Stimulated activated CD4-positive, alpha-beta T cell treated with anti-CD3 and anti-CD28 coated beads, Interleukin-4, amount 100 ng/mL, for 4 hours (primary cell): Measurements from ENCODE around the gene ENPP5.

Experiments
- DNase-seq, 2 experiments: peaks; one replicate each; pipeline ENCODE4 v3.0.0-alpha.2; 2020

The ENPP5 gene

GRCh38 chr6:46170357-46171289, at the start of gene ENPP5:
ENPP5 (minus strand) TSS chr6:46170980; CDS start chr6:46168262, 2,718 bp downstream.
- peak; percentile 40 to 54 for DNase-seq

- DNase-seq = no peak
Measured at GRCh38 chr6:46219661-46220060, 48.9 kb upstream of the ENPP5 start.

GRCh38 chr6:46218457-46218856, 47.7 kb upstream of the ENPP5 start:
- DNase-seq = no peak

- no peak for DNase-seq
Measured at GRCh38 chr6:46217671-46218131, 46.9 kb upstream of the ENPP5 start.

- DNase-seq = no peak
Measured at GRCh38 chr6:46216879-46217278, 46.1 kb upstream of the ENPP5 start.

DNA sequence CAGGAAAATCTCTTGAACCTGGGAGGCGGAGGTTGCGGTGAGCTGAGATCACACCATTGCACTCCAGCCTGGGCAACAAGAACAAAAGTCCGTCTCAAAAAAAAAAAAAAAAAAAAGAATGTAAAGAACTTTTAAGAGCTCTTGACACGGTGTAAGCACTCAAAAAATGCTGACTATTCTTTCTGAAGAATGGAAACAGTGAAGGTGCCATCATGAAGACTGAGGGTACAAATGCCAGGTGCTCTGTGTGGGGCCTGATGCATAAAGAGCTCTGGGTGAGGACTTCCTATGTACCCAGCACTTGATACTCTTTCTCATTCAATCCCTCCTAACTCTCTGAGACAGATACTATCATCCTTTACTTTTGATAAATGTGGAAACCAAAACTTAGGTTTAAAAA, 45.0 kb upstream of the ENPP5 start:
- no peak for DNase-seq

GRCh38 chr6:46215213-46215612, 44.4 kb upstream of the ENPP5 start:
- DNase-seq = no peak

- DNase-seq = no peak
Measured at GRCh38 chr6:46211917-46212316, 41.1 kb upstream of the ENPP5 start.

DNA sequence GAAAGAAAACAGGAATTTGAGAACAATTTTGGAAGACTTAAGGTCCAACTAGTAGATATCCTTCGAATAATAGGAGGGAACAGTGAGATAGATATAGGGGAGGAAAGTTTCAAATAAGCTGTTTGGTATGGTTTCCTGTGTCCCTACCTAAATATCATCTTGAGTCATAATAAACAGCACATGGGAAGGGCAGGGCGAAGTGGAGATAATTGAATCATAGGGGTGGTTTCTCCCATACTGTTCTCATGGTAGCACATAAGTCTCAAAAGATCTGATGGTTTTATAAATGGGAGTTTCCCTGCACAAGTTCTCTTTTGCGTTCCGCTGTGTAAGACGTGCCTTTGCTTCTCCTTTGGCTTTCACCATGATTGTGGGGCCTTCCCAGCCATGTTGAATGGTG, 39.5 kb upstream of the ENPP5 start:
- no peak for DNase-seq

DNA sequence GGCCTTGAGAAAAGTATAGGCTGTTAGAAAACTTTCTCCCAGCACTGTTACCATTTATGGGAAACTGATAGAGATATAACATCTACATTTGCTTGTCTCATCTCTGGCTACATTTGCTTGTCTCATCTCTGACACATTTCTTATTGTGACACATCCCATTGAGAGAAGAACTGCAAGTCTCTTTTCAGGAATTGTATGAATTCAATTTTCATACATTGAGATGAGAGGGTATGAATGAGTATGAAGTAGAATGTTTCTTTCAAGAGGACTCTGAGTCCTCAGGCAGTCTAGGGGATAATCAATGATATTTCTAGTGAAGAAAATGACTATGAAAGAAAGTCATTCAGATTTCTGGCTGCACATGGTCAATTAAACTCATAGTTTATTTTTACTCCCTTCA, 37.5 kb upstream of the ENPP5 start:
- DNase-seq = no peak

DNA sequence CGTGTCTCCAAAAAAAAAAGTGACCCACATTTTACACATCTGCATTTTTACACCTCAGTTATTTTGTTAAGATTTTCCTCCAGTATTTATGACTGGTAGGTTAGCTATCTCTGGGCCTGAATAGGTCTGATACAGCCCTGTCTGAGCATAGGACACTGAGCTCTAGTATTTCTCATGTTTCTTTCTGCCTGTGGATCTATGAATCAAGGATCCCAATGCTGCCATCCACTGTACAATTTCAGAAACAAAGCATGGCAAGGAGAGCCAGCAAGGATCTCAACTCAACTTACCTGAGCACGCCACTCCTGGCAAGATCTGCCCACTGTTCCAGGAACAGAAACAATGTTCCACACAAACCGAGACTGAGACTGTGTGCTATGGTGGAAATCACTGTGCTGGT, 36.4 kb upstream of the ENPP5 start:
- DNase-seq = no peak

DNA sequence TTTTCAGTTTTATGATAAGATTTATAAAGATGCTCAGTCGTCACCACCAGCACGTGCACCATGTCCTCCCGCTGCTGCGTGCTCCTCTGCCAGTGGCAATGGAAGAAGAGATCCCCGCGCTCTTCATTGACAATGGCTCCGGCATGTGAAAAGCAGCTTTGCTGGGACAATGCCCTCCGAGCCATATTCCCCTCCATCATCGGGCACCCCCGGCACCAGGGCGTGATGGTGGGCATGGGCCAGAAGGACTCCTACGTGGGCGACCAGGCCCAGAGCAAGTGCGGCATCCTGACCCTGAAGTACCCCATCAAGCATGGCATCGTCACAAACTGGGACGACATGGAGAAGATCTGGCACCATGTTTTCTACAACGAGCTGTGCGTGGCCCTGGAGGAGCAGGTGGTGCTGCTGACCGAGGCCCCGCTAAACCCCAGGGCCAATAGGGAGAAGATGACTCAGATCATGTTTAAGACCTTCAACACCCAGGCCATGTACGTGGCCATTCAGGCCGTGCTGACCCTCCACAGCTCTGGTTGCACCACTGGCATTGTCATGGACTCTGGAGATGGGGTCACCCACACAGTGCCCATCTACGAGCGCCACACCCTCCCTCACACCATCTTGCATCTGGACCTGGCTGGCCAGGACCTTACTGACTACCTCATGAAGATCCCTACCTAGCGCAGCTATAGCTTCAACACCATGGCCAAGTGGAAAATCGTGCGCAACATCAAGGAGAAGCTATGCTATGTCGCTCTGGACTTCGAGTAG, 34.3 kb upstream of the ENPP5 start:
- DNase-seq = no peak

GRCh38 chr6:46203391-46204177, 32.8 kb upstream of the ENPP5 start:
- no peak for DNase-seq

DNA sequence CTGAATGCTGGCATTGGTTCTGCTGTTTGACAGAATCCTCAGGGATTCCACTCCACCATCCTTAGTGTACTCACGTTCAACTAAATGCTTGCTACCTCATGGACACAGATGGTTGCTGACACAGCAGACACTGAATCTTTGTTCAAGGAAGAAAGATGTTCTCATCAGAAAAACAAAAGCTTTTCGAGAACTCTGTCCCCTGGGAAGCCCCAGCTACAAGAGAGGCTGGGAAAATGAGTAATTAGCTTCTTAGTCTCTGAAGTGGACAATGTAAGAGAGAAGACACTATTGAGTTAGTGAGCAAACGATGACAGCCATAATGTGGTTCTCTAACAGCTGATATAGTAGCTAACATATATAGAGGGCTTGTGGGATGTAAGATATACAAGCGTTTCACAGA, 30.9 kb upstream of the ENPP5 start:
- no peak for DNase-seq

- no peak for DNase-seq
Measured at GRCh38 chr6:46199387-46199786, 28.6 kb upstream of the ENPP5 start.

DNA sequence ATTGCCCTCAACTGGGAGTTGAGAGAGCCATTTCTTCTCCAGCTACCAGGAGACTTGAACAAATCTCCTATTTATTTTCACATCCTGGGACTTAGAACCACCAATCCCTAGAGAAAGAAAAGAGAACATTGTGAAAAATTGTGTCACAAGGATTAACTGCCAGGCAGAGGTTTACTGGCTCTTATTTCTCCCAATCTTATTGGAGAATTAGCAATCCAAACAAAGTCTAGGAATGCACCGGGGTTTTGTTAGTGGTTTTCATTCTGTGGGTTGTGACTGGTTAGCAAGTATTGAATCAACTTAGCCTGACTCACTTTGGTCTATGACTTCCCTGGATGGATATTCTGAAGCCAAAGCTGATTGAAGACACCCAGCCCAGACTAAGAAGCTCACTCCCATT, 21.2 kb upstream of the ENPP5 start:
- DNase-seq = no peak

DNA sequence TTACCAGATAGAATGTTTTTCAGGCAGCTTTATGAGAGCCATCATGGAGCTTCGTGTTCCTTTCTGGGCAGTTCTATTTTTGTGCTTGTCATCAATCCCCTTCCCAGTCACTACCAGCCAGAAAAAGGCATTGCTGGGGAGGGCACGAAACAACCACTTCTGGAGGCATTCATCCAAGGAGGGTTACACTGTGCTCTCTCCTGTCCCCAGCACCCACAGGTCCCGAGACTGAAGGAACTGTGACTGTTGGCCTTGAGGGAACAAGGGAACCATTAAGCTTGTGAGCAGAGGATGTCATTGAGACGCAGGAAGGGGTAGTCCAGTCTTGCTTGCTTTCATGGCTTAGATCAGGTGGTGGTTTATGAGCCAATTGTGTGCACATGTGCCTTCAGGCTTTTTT, 20.1 kb upstream of the ENPP5 start:
- DNase-seq = no peak

DNA sequence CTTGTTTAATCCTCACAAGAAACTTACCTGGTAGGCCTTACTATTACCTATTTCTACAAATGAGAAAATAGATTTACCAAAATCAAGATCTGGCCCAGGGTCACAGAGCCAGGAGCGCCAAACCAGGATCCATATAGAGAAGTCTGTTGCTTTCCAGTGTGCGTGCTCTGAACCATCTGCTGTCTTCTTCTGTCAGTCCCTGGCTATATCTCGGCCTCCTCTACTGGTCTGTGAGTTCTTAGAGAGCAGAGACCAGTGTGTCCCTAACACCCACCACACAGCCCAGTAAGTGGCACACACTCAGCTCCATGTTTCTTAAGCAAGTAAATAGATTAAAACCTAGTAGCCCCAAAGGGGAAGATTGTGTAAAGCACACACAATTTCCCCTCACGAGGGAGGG, 18.9 kb upstream of the ENPP5 start:
- DNase-seq = no peak

DNA sequence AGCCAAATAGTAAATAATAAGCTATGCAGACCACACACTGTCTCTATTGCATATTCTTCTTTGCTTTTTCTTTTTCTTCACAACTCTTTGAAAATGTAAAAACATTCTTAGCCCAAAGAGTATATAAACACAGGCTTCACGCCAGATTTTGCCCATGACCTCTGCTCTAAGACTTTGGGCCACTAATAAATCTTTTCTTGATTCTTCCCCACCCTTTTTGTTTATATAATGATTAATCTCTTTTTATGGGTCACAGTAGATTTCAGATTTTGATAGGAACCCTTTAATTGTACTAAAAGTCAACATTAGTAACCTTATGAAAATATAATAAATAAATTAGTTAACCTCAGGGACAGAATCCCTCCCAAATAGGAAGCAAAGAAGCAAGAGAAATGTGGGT, 15.8 kb upstream of the ENPP5 start:
- no peak for DNase-seq

DNA sequence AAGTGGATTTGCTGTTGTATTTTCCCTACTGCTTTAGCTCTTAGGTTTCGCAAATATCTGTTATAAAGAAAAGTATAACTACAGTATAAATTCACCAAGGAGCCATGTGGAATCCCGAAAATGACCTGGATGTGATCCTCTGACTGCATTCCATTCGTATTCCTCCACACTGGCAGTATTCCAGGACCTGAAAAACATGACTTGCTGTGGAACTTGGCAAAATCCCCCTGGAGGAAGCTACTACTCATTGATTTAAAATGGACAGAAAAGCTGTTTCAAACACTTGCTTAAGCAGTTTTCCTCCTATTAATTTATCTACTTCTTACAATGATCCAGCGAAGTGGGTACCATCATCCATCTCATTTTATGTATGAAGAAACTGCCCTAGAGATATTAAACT, 13.3 kb upstream of the ENPP5 start:
- no peak for DNase-seq

DNA sequence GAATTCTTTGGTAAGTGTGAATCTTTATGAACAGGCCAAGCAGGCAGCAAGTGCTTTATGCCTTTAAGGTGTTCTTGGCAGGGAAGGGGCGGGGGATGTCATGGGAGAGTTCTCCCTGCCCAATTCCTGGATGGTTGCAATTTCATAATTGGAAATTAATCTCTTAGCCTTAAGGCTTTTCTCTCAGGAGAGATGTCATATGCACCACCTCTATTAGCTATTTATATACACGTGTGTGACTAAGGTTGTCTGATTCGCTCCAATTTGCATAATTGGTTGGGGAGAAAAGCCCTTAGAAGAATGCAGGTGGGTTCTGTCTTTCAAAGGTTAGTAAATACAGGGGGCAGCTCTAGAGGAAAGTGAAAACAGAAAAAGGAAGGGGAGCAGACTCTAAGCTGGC, 5.2 kb upstream of the ENPP5 start:
- no peak for DNase-seq

DNA sequence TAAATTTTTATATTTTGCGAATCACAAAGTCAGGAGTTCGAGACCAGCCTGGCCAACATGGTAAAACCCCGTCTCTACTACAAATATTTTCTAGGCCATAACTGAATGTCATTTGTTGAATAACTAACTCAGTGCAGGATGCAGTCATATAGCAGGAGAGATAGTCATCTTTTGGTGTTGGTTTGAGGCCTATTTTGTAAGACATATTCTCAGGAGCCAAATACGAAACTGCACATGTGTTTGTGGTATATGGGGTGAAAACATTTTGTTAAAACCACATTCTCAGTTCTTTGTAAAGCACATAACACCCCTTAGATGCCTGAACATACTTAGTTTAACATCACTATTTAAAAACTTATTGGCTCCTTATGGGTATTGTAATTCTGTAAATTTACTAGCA, 4.7 kb upstream of the ENPP5 start:
- DNase-seq = no peak

- DNase-seq = no peak
Measured at GRCh38 chr6:46174904-46175303, 4.1 kb upstream of the ENPP5 start.
